Measurements from ENCODE around the gene IRF2. TPM values are rescaled to one million over a fixed set of nuclear protein-coding genes. Genes with fewer than 3 reads are reported as not detected.

IRF2 gene
- total RNA-seq, 4 donors from 2014 or later, result 23.7 to 36.8 (median 30.4) TPM

- no peak overlapping the region for H3K4me3 ChIP-seq
- H3K36me3 ChIP-seq, result peaks cover 0 to 59% (median 0%) of the 10 kb centered on the region in 3 donors
- H3K27me3 ChIP-seq, result no peaks in the 10 kb centered on the region
- no peak overlapping the region for H3K27ac ChIP-seq
- no peak for TF ChIP-seq POLR2A (IDR thresholded peaks at IDR 0.05)
- TF ChIP-seq CTCF (IDR thresholded peaks at IDR 0.05), result no peak
- TF ChIP-seq EP300 (IDR thresholded peaks at IDR 0.05), result no peak
- DNase-seq (ENCODE audit: low spot score in 2 of 2), result no peak
- peaks cover 0 to 44% (median 19%) of the 10 kb centered on the region in 4 donors for H3K4me1 ChIP-seq
- H3K9me3 ChIP-seq, result no peaks in the 10 kb centered on the region
- WGBS, 2 donors, result 91 to 93% methylated on average over 6 of the region's 6 CpGs
Observed at GRCh38 chr4:184410748-184411147, 63.6 kb downstream of the IRF2 start.

- WGBS, 2 donors, result 89 to 91% methylated on average over 12 of the region's 12 CpGs
- H3K27me3 ChIP-seq, result no peaks in the 10 kb centered on the region
- no peak overlapping the region for H3K27ac ChIP-seq
- H3K4me1 ChIP-seq, result peaks cover 0 to 44% (median 19%) of the 10 kb centered on the region in 4 donors
- no peak for DNase-seq (ENCODE audit: low spot score in 2 of 2)
- TF ChIP-seq POLR2A (IDR thresholded peaks at IDR 0.05) (no peak), EP300 (IDR thresholded peaks at IDR 0.05) (no peak), CTCF (IDR thresholded peaks at IDR 0.05) (no peak)
- H3K36me3 ChIP-seq, result peaks cover 0 to 59% (median 6%) of the 10 kb centered on the region in 3 donors
- no peaks in the 10 kb centered on the region for H3K9me3 ChIP-seq
- H3K4me3 ChIP-seq, result no peak overlapping the region
Observed at GRCh38 chr4:184409911-184410692, 64.2 kb downstream of the IRF2 start.

GRCh38 chr4:184409502-184409901 lies 64.8 kb downstream of the IRF2 start:
- Histone ChIP-seq H3K27ac (no peak overlapping the region), H3K36me3 (peaks cover 0 to 60% (median 6%) of the 10 kb centered on the region in 3 donors), H3K4me1 (peaks cover 0 to 44% (median 19%) of the 10 kb centered on the region in 4 donors), H3K4me3 (no peak overlapping the region), H3K27me3 (no peaks in the 10 kb centered on the region), H3K9me3 (no peaks in the 10 kb centered on the region)
- no peak for TF ChIP-seq POLR2A (IDR thresholded peaks at IDR 0.05)
- WGBS, 2 donors, result 92 to 93% methylated on average over 9 of the region's 9 CpGs
- no peak for DNase-seq (ENCODE audit: low spot score in 2 of 2)

- Histone ChIP-seq H3K27ac (peak overlapping the region in 1 of 4 donors; percentile 74), H3K9me3 (no peaks in the 10 kb centered on the region), H3K27me3 (no peaks in the 10 kb centered on the region), H3K36me3 (peaks cover 0 to 64% (median 6%) of the 10 kb centered on the region in 3 donors), H3K4me3 (no peak overlapping the region), H3K4me1 (peaks cover 0 to 42% (median 19%) of the 10 kb centered on the region in 4 donors)
- DNase-seq (ENCODE audit: low spot score in 2 of 2), result no peak
- TF ChIP-seq EP300 (IDR thresholded peaks at IDR 0.05), result no peak
- no peak for TF ChIP-seq CTCF (IDR thresholded peaks at IDR 0.05)
- no peak for TF ChIP-seq POLR2A (IDR thresholded peaks at IDR 0.05)
- WGBS, 2 donors, result 72 to 81% methylated on average over 3 of the region's 3 CpGs
Observed at GRCh38 chr4:184408684-184409081, 65.7 kb downstream of the IRF2 start.

- Histone ChIP-seq H3K27ac (peak overlapping the region in 2 of 4 donors; percentile 74), H3K27me3 (no peaks in the 10 kb centered on the region), H3K4me3 (no peak overlapping the region), H3K9me3 (no peaks in the 10 kb centered on the region), H3K4me1 (peaks cover 0 to 38% (median 19%) of the 10 kb centered on the region in 4 donors), H3K36me3 (peaks cover 0 to 68% (median 9%) of the 10 kb centered on the region in 3 donors)
- no peak for DNase-seq (ENCODE audit: low spot score in 2 of 2)
- TF ChIP-seq CTCF (IDR thresholded peaks at IDR 0.05) (no peak), EP300 (IDR thresholded peaks at IDR 0.05) (no peak), POLR2A (IDR thresholded peaks at IDR 0.05) (no peak)
- WGBS, 2 donors, result 47 to 52% methylated on average over 8 of the region's 8 CpGs
Observed at GRCh38 chr4:184408021-184408683, 66.2 kb downstream of the IRF2 start.
